BE2C (cell line): Measurements from ENCODE around the gene TSEN2. TPM values are rescaled to one million over a fixed set of nuclear protein-coding genes. Genes with fewer than 3 reads are reported as not detected.

Source experiments
- DNase-seq: peaks from one replicate; pipeline ENCODE4 v3.0.0-alpha.2; 2020
- H3K27me3 ChIP-seq: fragments of 250-450 bp; sonication (Bioruptor Pico); 2 replicates; pipeline ENCODE4 v1.5.1; 2020; ENCODE audit warnings: mild to moderate bottlenecking
- H3K36me3 ChIP-seq: fragments of 250-450 bp; sonication (Bioruptor Pico); 2 replicates; pipeline ENCODE4 v1.5.1; 2020; ENCODE audit warnings: mild to moderate bottlenecking
- H3K4me1 ChIP-seq: fragments of 250-450 bp; sonication (Bioruptor Pico); 2 replicates; pipeline ENCODE4 v1.5.1; 2020
- H3K4me3 ChIP-seq: 2 replicates; pipeline ENCODE4 v1.5.1; 2011; ENCODE audit warnings: low read depth, low read length
- H3K9me3 ChIP-seq: fragments of 250-450 bp; sonication (Bioruptor Pico); 2 replicates; pipeline ENCODE4 v1.5.1; 2020
- CTCF ChIP-seq: IDR thresholded peaks from 2 replicates; pipeline ENCODE4 v1.5.1; 2012; ENCODE audit warnings: mild to moderate bottlenecking, low read depth, low read length
- polyA plus RNA-seq: library from polyadenylated mRNA; unstranded; fragments of >200 nt; gene quantifications from one replicate; pipeline ENCODE4 v1.2.1, GENCODE V29; 2012; ENCODE audit warnings: low read depth, missing spikeins; ENCODE audit not compliant: insufficient read length, insufficient read depth

Gene TSEN2
- 11.9 TPM for polyA plus RNA-seq

- Histone ChIP-seq H3K36me3 (no peaks in the 10 kb centered on the region), H3K27me3 (no peaks in the 10 kb centered on the region), H3K4me3 (peak within 1 kb of the TSS; percentile 80), H3K9me3 (no peaks in the 10 kb centered on the region), H3K4me1 (no peaks in the 10 kb centered on the region)
- peak; percentile 91 for DNase-seq
- 0 out of 2 replicates have a peak, but pooled peaks have one; percentile 7 for TF ChIP-seq CTCF
Observed at GRCh38 chr3:12484198-12484982, at the start of gene TSEN2. Gene TSEN2, plus strand, starts transcription at chr3:12484480. Its CDS starts 5,321 bp downstream, at chr3:12489801.

DNA sequence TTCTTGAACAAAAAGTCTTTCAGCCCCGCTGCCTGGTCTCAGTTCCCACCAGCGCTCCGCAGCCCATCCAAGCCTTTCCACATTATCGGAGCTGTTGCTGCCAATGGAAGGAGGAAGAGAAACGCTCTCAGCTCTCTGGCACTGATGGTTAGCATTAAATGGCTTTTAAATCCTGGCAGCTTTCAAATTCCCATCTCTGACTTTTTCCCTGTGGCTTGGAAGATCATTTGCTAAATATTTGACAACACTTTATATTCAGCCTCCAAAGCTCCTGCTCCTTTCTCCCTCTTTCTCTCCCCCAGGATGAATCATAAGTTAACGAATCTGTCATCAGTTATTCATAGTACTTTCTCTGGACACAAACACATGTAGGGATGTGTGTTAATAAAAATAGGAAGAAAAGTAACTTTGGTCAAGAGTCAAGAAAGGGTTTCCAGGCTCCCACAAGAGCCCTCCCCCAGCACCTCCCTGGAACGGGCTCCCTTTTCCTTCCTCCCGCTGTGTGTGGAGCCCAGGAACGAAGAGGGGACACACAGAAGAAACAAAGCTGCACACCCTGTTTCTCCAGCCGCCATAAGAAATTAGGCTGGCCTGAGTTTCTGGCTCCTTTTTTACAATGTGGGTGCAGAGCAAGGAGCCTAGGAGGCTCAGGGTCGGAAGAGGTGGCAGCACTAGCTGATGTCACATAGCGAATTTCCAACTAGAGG, 47.6 kb upstream of the TSEN2 start:
- no peak for DNase-seq
- H3K4me1 ChIP-seq, result peaks cover 4% of the 10 kb centered on the region
- no peaks in the 10 kb centered on the region for H3K36me3 ChIP-seq
- H3K27me3 ChIP-seq, result no peaks in the 10 kb centered on the region
- H3K9me3 ChIP-seq, result no peaks in the 10 kb centered on the region
- TF ChIP-seq CTCF, result no peak
- no peak overlapping the region for H3K4me3 ChIP-seq

- Histone ChIP-seq H3K27me3 (no peaks in the 10 kb centered on the region), H3K4me1 (peaks cover 4% of the 10 kb centered on the region), H3K4me3 (no peak overlapping the region), H3K36me3 (no peaks in the 10 kb centered on the region), H3K9me3 (no peaks in the 10 kb centered on the region)
- no peak for TF ChIP-seq CTCF
- no peak for DNase-seq
Observed at GRCh38 chr3:12437221-12437605, 47.1 kb upstream of the TSEN2 start.

DNA sequence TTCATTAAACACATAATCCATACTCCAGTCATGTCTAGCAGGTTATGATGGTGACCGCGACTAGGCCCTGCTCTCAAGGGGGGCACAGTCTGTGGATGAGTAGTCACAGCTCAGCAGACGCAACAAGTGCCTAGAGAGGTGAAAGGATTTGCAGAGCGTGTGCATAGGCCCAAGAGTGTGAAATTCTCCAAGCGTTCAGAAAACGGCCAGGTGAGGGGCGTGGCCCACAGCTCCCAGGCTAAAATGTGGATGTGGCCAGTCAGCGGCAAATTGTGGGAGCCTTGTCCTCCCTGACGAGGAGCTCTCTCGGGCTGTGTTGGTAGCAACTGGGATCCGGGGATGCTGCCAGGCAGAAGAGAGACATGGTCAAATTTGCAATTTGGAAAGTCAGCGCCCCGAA, 46.4 kb upstream of the TSEN2 start:
- no peak overlapping the region for H3K4me3 ChIP-seq
- TF ChIP-seq CTCF, result no peak
- peaks cover 4% of the 10 kb centered on the region for H3K4me1 ChIP-seq
- H3K27me3 ChIP-seq, result no peaks in the 10 kb centered on the region
- no peak for DNase-seq
- no peaks in the 10 kb centered on the region for H3K36me3 ChIP-seq
- no peaks in the 10 kb centered on the region for H3K9me3 ChIP-seq

DNA sequence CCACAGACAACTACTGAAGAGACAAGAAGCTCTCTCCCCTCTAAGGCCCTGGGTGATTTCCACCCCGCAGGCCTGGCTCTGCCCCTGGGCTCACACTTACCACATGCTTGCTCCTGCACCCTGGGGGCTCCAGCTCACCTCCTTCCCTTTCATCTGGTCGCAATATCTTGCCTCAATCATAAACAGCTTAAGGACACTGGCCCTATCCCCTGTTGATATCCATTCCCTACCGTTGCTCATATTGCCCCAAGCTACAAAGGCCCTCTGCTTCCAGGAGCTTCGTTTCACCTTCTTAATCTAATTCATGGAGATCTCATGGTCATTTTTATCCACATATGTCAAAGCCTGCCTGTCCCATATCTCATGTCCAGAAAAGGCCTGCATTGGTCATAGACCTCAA, 46.0 kb upstream of the TSEN2 start:
- no peaks in the 10 kb centered on the region for H3K27me3 ChIP-seq
- no peaks in the 10 kb centered on the region for H3K36me3 ChIP-seq
- DNase-seq, result no peak
- no peak overlapping the region for H3K4me3 ChIP-seq
- no peaks in the 10 kb centered on the region for H3K9me3 ChIP-seq
- TF ChIP-seq CTCF, result no peak
- peaks cover 4% of the 10 kb centered on the region for H3K4me1 ChIP-seq
